Measurements from ENCODE around the gene BCAP29.

GRCh38 chr7:107663196-107663595, 83.2 kb downstream of the BCAP29 start:
- TF ChIP-seq CTCF (IDR thresholded peaks at IDR 0.05; ENCODE audit: insufficient read depth, low read depth, low read length) = no peak
- no peak for TF ChIP-seq EZH2 (IDR thresholded peaks at IDR 0.05; ENCODE audit: insufficient read depth, low read length)

All from astrocyte (in vitro differentiated cells and primary cell).